HepG2 (cell line): Measurements from ENCODE around the gene TOP2A. TPM values are rescaled to one million over a fixed set of nuclear protein-coding genes. Genes with fewer than 3 reads are reported as not detected.

Experiments
- DPF2 ChIP-seq: sonication (generic); formaldehyde crosslinking; IDR thresholded peaks from 2 replicates; pipeline ENCODE4 v1.4.0; 2020; ENCODE audit warnings: mild to moderate bottlenecking, low read depth, missing genetic modification reagents, borderline replicate concordance
- FOXP4 ChIP-seq: sonication (generic); formaldehyde crosslinking; IDR thresholded peaks from 2 replicates; pipeline ENCODE4 v1.4.0; 2020; ENCODE audit warnings: missing genetic modification reagents
- KLF9 ChIP-seq: IDR thresholded peaks from 2 replicates; pipeline ENCODE4 v1.6.1; 2016; ENCODE audit warnings: low read depth
- NAIF1 ChIP-seq: sonication (generic); formaldehyde crosslinking; IDR thresholded peaks from 2 replicates; pipeline ENCODE4 v1.5.0; 2020; ENCODE audit warnings: mild to moderate bottlenecking, missing genetic modification reagents, borderline replicate concordance
- NFYC ChIP-seq: IDR thresholded peaks from 2 replicates; pipeline ENCODE4 v1.6.1; 2016; ENCODE audit warnings: missing genetic modification reagents, missing compliant biosample characterization
- NONO ChIP-seq, 2 experiments: fragments of 450-650 bp in 1 of 2; sonication (generic) in 1 of 2; formaldehyde crosslinking in 1 of 2; IDR thresholded peaks in 1 of 2; conservative IDR thresholded peaks in 1 of 2; 2 replicates each; pipeline versions ENCODE4 v1.6.1 to v1.8.0; 2017 to 2022; ENCODE audit warnings: mild to moderate bottlenecking in 1 of 2, missing genetic modification reagents in 1 of 2, moderate library complexity in 1 of 2
- PBX2 ChIP-seq: IDR thresholded peaks from 2 replicates; pipeline ENCODE4 v1.6.1; 2016; ENCODE audit warnings: control low read depth
- SKIL ChIP-seq: sonication (generic); formaldehyde crosslinking; IDR thresholded peaks from 2 replicates; pipeline ENCODE4 v1.8.0; 2022; ENCODE audit warnings: missing genetic modification reagents, mild to moderate bottlenecking, moderate library complexity, borderline replicate concordance
- SP5 ChIP-seq: IDR thresholded peaks from 2 replicates; pipeline ENCODE4 v1.6.1; 2016; ENCODE audit warnings: low read depth, borderline replicate concordance
- SRSF9 ChIP-seq: fragments of 200-400 bp; formaldehyde crosslinking; IDR thresholded peaks from 2 replicates; pipeline ENCODE4 v1.6.1; 2018; ENCODE audit warnings: borderline replicate concordance, mild to moderate bottlenecking, low read depth, low read length; ENCODE audit not compliant: insufficient read depth, poor library complexity, severe bottlenecking
- TARDBP ChIP-seq: sonication (generic); formaldehyde crosslinking; IDR thresholded peaks from 2 replicates; pipeline ENCODE4 v1.8.0; 2022; ENCODE audit warnings: mild to moderate bottlenecking, missing genetic modification reagents
- THYN1 ChIP-seq: sonication (generic); formaldehyde crosslinking; IDR thresholded peaks from 2 replicates; pipeline ENCODE4 v1.8.1; 2023; ENCODE audit warnings: low read depth, mild to moderate bottlenecking, moderate library complexity, missing genetic modification reagents, borderline replicate concordance
- ZNF205 ChIP-seq: IDR thresholded peaks from 2 replicates; pipeline ENCODE4 v1.6.1; 2018; ENCODE audit warnings: missing biosample characterization, missing genetic modification reagents
- ZNF557 ChIP-seq: sonication (generic); formaldehyde crosslinking; IDR thresholded peaks from 2 replicates; pipeline ENCODE4 v1.4.0; 2020; ENCODE audit warnings: missing genetic modification reagents
- ZNF660 ChIP-seq: sonication (generic); formaldehyde crosslinking; IDR thresholded peaks from 2 replicates; pipeline ENCODE4 v1.5.1; 2020; ENCODE audit warnings: mild to moderate bottlenecking, low read depth, missing genetic modification reagents, borderline replicate concordance
- ZNF747 ChIP-seq: sonication (generic); formaldehyde crosslinking; IDR thresholded peaks from 2 replicates; pipeline ENCODE4 v1.8.1; 2023; ENCODE audit warnings: missing genetic modification reagents, mild to moderate bottlenecking, borderline replicate concordance
- polyA plus RNA-seq, 8 experiments: library from polyadenylated mRNA; depleted of rRNA in 3 of 8; stranded (reverse) in 7 of 8; unstranded in 1 of 8; fragments of >200 nt; fragmentation: Illumina TruSeq in 4 of 8; extraction: Trizol in 4 of 8; gene quantifications; 2 replicates each; pipeline versions ENCODE4 v1.2.1 to v1.2.3, GENCODE V29; 2011 to 2016; ENCODE audit warnings: low read depth in 4 of 8, missing spikeins in 1 of 8, mixed read lengths in 1 of 8; ENCODE audit not compliant: insufficient read depth in 1 of 8
- total RNA-seq, 5 experiments: library from RNA; depleted of rRNA; stranded (reverse); fragments of >200 nt; fragmentation: Illumina TruSeq; extraction: Trizol; gene quantifications; 2 replicates each; pipeline ENCODE4 v1.2.3, GENCODE V29; 2016; ENCODE audit warnings: low read depth in 1 of 5

The TOP2A gene
- total and polyA plus RNA-seq, 2 of the 13 experiments (the other 11 are each of a cell fraction or from before 2014, with no cell fraction given), result 108 to 327 TPM

GRCh38 chr17:40358323-40359038, 59.2 kb downstream of the TOP2A start (continued):
- TF ChIP-seq SKIL (no peak), ZNF660 (no peak), PBX2 (no peak), DPF2 (CRISPR knock-in tag) (no peak), THYN1 (CRISPR knock-in tag) (no peak), ZNF747 (CRISPR knock-in tag) (no peak), FOXP4 (CRISPR knock-in tag) (0 out of 2 replicates have a peak, but pooled peaks have one; percentile 15), SP5 (CRISPR knock-in tag) (no peak), NONO (IDR thresholded peaks at IDR 0.05) (no peak), NONO (CRISPR knock-in tag; conservative IDR thresholded peaks at IDR 0.05) (no peak), KLF9 (no peak), NFYC (CRISPR knock-in tag) (no peak), ZNF205 (CRISPR knock-in tag) (no peak), ZNF557 (no peak), TARDBP (CRISPR knock-in tag) (no peak), SRSF9 (no peak), NAIF1 (CRISPR knock-in tag) (no peak)
